ENCODE data around the gene RNF222.
"Not testable (repeated sequence)": the region's sequence is repeated elsewhere in the genome, so short reads cannot be mapped to it uniquely, and the experiment has no call there.

RNF222 gene

DNA sequence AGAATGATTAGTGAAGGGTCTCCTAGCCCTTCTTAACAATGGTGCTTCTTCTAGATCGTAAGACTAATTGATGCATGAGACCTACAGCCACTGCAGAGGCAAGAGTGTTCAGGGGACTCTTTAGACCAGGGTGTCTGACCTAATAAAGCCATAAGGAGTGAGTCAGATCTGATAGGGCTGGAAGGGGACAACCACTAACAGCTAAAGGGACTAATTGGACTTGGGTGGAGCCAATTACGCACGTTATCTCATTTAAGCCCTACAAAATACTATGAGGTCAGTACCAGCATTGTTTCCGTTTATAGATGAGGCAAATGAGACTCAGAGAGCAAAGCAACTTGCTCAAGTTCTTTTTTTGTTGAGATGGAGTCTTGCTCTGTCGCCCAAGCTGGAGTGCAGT lies 14.5 kb upstream of the RNF222 start:
- no peak for DNase-seq (ENCODE audit: low read depth in 4 of 4, low spot score in 1 of 4)

DNA sequence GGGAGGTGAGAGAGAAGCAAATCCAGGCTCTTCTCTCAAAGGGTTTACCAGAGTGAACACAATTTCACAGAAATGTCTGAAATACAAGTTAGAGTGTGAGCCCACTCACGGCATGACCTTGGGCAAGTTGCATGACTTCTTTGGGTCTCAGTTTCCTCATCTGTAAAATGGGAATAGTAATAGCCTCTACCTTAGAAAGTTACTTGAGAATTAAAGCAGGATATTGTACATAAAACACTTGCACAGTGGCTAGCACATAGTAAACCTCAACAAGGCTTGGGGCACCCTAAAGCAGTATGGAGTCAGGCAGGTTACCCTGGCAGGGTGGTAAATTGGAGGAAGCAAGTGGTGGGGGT lies 13.2 kb upstream of the RNF222 start:
- DNase-seq (ENCODE audit: low read depth in 4 of 4, low spot score in 1 of 4): no peak

DNA sequence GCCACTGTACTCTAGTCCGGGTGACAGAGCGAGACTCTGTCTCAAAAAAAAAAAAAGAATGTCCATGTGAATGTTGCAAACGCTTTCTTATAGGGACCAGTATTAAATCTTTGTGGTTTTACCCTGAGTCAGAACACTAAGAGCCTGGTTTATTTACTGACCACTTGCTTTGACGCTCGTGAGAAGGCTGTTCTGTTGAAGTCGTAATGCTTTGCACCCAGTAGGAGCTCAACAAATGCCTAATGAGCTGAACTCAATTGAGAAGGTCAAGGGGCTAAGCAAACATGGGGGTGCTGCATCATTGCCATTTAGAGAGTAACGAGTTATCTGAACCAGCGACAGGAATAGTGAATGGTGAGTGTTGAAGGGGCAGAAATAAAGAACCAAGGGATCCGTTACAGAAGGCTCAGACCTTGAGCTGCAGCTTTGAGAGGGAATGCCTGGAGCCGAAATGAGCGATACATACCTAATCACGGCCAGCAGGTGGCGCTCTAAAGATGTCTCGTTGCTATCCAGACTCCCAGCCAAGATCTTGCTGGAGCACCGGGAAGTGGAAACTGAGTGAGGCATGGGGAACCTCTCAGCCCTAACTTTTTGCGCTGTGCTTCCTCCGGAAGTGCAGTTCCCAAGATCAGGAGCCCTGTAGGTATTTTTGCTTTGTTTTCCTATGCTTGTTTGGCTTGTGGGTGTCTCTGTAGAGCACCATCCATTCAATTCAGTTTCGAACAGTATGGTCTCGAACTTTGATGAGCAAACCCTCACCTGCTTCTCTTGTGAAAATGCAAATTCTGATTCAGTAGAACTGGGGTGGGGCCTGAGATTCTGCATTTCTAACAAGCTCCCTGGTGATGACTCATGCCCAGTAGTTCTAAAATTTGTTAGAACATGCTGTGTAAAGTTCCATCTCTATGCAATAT lies 12.6 kb upstream of the RNF222 start:
- DNase-seq (ENCODE audit: low read depth in 4 of 4, low spot score in 1 of 4): peak; percentile 65 to 81 (median 70)

DNA sequence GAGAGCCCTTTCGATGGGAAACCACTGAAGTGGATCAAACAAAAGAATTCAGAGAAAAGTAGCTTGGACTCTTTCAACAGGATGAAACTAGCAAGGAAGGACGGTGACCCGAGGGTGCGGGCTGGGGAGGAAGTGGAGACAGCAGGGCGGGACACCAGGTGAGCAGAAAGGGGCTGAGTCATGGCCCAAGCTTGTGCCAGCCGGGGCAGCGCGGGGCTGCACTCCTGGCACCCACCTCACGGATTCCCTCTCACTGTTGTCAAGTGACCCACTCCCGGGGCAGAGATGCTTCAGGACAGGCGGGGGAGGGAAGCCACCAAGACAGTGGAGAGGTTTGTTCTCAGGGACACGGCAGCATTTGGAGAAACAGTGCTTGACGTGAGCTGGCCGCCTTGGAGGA lies 10.7 kb upstream of the RNF222 start:
- no peak for DNase-seq (ENCODE audit: low read depth in 4 of 4, low spot score in 1 of 4)

DNA sequence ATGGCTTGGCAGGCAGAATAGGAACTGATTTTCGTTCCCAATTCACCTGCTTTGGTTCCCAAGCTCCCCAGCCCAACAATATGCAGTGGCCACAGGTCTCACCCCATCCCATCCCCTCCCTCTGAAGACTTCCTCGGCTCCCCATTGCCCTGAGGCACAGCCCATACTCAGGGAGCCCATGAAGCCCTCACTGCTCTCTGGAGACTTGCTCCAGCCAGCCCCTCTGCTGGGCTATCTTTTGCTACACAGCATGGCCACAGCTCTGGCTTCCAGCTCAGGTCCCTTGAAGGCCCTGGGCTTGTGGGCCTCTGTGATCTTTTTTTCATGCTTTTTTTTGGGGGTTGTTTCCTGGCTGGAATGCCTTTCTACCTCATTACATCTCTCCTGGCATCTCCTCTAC lies 8.5 kb upstream of the RNF222 start:
- no peak for DNase-seq (ENCODE audit: low read depth in 4 of 4, low spot score in 1 of 4)

DNA sequence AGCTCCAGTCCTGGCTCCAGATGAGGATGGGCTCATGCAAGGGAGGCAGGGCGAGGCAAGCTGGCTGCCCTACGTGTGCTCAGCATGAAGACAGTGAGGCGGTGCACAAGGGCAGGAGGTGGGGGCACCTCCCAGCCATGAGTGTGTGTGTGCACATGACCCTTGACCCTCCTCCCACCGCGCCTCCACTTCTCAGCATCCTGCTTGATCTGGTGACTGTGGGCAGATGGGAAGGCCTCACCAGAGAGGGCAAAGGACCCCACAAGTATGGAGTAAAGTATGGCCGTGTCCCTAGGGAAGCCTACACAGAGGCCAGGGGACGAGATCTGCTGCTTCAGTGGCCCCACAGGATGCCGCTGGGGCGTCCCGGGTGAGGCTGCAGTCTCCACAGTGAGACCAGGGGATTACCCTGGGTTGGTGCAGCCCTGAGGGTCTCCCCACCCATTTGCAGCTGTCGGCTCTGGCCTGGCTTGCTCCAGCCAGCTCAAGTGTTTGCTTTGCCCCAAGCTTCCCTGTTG lies 7.9 kb upstream of the RNF222 start:
- no peak for DNase-seq (ENCODE audit: low read depth in 4 of 4, low spot score in 1 of 4)

DNA sequence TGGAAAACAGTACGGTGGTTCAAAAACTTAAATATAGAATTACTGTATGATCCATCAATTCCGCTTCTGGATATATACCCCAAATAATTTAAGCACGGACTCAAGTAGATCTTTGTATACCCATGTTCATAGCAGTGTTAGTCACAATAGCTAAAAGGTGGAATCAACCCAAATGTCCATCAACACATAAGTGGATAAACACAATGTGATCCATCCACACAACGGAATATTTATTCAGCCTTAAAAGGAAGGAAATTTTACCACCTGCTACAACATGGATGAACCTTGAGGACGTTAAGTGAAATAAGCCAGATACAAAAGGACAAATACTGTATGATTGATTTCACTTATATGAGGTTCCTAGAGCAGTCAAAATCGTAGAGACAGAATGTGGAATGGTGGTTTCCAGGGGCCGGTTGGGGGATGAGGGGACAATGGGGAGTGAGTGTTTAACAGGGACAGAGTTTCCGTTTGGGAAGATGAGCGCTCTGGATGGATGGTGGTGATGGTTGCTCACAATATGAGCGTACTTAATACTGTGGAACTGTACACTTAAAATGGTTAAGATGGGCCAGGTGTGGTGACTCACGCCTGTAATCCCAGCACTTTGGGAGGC lies 5.4 kb upstream of the RNF222 start:
- DNase-seq (ENCODE audit: low read depth in 4 of 4, low spot score in 1 of 4): no peak

DNA sequence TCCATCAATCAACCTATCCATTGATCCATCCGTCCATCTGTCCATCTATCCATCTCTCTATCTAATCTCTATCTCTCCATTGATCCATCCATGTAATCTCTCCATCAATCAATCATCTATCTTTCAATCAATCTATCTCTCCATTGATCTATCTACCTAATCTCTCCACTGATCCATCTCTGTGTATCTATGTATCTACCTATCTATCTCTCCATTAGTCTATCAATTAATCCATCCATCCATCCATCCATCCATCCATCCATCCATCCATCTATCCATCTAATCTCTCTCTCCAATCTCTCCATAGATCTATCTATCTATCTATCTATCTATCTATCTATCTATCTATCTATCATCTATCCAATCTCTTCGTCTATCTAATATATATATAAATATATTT lies 3.5 kb upstream of the RNF222 start:
- DNase-seq (ENCODE audit: low read depth in 4 of 4, low spot score in 1 of 4): no peak

DNA sequence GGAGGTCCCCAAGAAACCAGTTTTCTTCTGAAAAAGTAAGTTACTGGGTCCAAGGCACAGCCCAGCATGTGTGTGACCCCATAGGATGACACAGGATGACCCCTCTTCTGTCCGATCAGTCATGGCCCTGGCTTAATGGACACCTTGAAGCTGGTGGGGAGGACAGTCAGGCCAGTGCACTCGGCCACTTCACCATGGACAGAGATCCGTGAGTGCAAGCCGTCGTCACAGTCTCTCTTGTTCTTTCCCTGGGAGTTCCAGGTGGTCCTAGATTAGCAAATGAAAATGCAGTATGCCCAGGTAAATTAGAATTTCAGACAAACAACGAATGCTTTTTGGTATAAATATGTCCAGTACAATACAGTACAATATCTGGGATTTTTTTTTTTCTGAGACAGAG lies 1.4 kb upstream of the RNF222 start:
- DNase-seq (ENCODE audit: low read depth in 4 of 4, low spot score in 1 of 4): no peak

DNA sequence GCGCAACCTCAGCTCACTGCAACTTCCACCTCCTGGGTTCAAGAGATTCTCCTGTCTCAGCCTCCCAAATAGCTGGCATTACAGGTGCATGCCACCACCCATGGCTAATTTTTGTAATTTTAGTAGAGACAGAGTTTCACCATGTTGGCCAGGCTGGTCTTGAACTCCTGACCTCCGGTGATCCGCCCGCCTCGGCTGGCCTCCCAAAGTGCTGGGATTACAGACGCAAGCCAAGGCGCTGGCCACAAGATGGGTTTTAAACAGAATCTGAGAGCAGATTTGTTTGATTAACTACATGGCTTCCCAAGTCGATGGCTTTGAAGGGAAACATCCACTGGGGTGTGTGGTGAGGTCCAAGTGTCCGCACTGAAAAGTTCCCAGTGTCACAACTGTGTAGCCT lies 3.1 kb downstream of the RNF222 start:
- not testable (repeated sequence) for DNase-seq (ENCODE audit: low read depth in 4 of 4, low spot score in 1 of 4)

DNA sequence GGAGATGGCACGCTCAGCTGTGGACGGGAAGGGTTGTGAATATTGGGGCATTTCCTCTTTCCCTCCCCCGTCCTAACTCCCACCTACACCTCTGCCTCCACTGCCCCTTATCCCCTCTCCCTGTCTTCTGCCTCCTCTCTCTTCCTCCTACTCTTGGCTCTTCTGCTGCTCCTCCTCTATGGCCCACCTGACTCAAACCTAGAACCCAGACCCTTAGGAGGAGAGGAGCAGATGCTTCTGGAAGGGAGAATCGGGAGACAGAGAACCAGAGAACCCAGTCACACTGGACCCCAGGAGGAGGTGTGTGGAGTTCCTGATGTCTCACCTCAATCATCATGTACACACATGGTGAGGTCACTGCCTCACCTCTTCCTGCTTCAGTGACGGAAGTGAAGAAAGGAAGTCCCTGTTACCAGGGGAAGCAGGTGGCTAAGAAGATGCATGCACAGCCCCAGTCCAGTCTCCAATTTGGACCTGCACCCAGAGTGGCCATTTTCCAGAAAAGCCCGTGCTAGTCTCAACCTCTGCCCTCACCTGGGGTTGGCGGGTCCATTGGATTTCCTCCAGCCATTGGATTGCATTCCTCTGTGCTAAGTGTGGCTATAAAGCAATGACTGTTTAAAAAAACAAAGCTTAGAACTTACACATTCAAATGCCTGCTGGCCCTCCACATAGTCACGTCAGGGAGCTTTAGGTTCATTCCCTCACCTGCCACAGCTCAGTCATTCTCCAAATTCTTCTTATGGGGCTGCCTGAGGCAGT lies 4.0 kb downstream of the RNF222 start:
- DNase-seq (ENCODE audit: low read depth in 4 of 4, low spot score in 1 of 4): no peak

DNA sequence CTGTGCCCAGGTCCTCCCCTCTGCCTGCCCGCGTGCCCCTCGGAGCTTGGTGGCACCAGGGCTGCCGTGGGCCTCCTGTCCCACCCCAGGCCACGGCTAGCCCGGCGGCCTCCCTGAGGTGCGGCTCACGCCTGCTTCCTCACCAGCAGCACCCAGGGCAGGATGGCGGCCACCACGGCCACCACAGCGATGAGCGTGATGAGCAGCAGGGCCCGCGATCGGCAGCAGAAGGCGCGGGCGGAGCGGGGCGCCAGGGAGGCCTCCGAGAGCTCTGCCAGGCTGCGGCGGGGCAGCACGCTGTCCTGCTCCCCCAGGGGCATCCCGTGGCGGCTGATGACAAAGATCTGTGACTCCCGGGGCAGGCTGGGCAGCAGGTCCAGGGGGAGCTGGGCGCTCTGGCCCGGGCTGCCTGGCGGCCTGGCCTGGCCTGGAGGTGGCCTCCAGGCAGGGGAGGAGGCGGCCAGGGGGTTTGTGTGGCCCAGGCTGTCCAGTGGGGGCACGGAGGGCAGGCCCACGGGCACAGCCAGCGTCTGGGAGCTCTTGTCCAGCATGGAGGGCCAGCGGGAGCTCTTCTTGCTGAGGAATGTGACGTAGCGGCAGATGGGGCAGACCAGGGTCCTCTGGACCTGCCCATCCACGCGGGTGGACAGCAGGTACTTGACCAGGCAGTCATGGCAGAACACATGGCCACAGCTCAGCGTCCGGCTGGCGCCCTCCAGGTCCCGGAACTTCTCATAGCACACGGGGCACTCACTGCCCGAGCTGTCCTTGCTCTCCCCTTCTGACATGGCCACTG lies 4.8 kb downstream of the RNF222 start:
- no peak for DNase-seq (ENCODE audit: low read depth in 4 of 4, low spot score in 1 of 4)

DNA sequence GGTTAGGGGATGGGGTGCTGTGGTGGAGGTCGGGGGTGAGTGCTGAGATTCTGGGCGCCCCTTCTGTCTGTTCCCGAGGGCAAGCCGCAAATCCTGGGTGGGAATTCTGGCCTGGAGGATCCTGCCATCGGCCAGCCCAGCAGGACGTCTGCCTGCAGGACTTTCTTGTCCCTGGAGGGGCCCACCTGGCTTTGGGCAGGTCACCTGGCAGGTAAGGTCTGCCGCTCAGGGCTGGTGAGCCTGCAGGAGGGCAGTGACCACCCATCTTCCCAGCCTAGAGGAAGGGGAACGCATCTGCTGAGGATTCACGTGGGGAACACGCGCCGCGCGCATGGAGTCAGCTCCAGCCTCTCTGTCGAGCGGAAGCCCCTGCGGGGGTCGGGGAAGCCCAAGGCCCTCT lies 5.4 kb downstream of the RNF222 start:
- DNase-seq (ENCODE audit: low read depth in 4 of 4, low spot score in 1 of 4): no peak

DNA sequence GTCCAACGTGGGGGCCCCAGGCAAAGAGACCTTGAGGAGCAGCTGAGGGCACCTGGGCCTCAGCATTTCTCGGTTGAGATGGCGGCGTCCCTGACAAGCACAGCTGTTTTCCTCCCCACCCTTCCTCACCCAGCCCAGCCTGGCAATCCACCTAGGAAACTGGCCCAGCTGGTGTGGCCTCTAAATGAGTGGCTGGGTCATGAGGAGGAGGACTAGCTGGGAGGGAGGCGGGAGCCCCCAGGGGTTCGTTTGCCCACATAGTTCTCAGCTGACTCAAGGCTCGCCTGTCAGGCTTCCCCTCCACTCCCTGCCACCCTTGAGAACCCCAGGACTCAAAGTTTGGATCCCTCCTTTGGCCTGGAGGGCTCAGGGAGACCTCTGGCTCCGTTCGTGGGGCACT lies 5.9 kb downstream of the RNF222 start:
- DNase-seq (ENCODE audit: low read depth in 4 of 4, low spot score in 1 of 4): no peak

DNA sequence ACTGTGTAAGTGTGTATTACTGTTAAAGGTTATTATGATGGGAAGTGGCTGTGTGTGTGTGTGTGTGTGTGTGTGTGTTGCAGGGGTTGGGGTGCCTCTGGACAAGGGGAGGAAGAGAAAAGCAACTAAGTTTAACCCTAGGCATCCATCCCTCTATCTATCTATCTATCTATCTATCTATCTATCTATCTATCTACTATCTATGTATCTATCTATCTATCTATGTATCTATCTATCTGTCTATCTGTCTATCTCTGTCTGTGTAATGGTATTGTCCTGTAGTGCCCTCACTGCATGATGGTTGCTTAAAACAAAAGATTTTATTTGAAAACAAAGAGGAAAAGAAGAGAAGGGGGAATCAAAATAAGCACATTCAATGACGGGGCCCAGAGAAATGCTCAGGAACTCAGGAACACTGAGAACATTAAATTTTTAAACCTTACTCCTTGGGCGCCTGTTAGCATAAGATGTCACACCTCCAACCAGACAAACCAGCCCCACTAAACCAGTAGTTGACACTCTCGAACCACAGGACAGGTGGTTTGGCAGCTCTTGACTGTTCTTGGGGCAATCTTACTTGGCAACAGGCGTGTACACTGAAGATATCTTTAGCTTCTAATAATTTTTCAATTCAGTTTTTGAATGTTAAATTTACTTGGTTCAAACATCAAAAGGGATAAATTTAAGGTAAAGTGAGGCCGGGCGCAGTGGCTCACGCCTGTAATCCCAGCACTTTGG lies 9.5 kb downstream of the RNF222 start:
- DNase-seq (ENCODE audit: low read depth in 4 of 4, low spot score in 1 of 4): no peak

DNA sequence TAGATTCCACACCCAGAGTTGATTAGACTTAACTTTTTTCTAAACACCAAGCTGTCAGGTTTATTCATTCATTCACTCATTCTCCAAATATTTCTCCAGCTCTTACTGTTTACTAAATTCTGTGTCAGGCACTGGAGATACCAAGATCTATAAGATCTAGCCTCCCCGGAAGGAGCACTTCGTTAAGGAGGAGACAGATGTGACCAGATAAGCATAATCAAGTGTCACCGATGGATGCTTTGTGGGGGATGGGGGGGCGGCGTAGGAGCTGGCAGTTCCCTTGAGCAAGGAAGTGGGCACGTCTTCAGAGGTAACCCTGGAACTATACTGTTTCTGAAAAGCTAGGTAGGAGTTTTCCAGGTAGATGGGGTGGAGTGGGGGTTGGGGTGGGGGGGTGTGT lies 10.8 kb downstream of the RNF222 start:
- no peak for DNase-seq (ENCODE audit: low read depth in 4 of 4, low spot score in 1 of 4)

DNA sequence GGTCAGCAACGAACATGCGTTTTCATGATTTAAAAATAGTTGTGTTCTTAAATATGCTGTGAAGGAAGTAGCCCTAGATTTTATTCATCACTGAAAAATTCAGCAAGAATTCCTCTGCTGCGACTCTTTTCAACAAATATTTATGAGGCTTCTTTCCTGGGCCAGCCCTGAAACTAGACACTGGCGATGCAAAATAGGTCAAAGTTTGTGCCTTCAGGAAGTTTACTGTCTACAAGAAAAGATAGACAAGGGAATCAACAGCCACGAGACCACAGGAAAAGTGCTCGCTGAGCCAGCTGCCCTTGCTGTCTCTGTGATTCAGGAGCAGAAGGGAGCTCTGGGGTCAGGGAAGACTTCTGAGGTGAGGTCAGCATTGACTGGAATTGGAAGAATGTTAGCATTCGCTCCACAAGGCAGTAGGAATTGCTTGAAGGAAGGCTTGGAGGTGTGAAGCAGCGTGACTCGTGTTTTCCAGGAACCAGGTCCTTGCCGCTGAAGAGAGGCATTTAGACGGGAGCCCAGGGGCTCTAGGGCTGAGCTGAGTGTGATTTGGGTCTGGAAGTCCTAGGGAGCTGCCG lies 12.7 kb downstream of the RNF222 start:
- no peak for DNase-seq (ENCODE audit: low read depth in 4 of 4, low spot score in 1 of 4)

DNA sequence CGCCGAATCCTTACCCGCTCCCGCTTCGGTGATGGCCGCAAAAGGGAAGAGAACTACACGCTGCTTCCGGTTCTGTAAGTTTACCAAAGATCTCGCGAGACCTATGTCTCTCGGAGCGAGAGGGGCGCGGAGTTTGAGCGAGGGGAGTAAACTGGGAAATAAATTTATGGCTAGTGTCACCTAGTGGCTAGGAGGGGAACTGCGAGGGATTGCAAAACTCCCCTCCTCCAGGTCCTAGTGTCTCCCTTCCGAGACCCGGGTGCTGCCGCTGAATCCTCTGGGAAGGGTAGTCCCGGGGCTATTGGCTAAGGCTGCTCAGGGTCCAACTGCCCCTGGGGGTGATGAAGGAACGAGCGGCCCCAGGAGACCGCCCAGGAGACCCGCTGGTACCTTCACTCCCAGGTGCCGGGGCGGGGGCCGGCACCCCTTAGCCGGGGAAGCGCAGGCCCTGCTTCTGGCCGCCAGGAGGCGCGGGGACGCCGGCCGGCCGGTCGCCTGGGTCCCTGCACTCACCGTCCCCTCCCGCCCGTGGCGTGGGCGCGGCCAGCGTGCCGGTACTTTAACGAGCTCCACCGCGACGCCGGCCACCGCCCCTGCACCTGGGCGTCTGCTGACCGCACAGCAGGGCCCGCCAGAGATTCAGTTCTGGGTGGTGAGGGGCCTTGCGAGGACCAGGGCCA lies 14.3 kb downstream of the RNF222 start, which contains the start of gene RPL26:
Gene RPL26 (minus strand): TSS at position 51 of the 680 bp plus-strand sequence. CDS start 883 bp downstream, outside the sequence.
- peak; percentile 81 to 88 (median 86) for DNase-seq (ENCODE audit: low read depth in 4 of 4, low spot score in 1 of 4)

DNA sequence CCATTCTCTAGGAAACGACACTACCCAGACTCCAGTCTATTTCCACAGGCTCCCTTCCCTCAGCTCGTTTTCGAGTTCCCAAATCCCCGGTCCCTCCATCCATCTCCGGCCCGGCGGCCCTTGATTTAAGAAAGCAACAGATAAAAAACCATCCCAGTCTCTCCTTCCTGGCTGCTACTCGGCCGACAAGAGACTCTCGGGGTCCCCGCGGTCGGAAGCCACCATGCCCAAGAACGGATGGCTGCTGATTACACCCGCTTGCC lies 14.8 kb downstream of the RNF222 start:
- no peak for DNase-seq (ENCODE audit: low read depth in 4 of 4, low spot score in 1 of 4)

All from stimulated activated CD4-positive, alpha-beta T cell treated with anti-CD3 and anti-CD28 coated beads, Interleukin-1b, Interleukin-23, amount 100 ng/mL, for 24 hours (primary cell).